ENCODE measurements around the gene STAT3.
"Not testable (repeated sequence)": the region's sequence is repeated elsewhere in the genome, so short reads cannot be mapped to it uniquely, and the experiment has no call there.

STAT3 gene

DNA sequence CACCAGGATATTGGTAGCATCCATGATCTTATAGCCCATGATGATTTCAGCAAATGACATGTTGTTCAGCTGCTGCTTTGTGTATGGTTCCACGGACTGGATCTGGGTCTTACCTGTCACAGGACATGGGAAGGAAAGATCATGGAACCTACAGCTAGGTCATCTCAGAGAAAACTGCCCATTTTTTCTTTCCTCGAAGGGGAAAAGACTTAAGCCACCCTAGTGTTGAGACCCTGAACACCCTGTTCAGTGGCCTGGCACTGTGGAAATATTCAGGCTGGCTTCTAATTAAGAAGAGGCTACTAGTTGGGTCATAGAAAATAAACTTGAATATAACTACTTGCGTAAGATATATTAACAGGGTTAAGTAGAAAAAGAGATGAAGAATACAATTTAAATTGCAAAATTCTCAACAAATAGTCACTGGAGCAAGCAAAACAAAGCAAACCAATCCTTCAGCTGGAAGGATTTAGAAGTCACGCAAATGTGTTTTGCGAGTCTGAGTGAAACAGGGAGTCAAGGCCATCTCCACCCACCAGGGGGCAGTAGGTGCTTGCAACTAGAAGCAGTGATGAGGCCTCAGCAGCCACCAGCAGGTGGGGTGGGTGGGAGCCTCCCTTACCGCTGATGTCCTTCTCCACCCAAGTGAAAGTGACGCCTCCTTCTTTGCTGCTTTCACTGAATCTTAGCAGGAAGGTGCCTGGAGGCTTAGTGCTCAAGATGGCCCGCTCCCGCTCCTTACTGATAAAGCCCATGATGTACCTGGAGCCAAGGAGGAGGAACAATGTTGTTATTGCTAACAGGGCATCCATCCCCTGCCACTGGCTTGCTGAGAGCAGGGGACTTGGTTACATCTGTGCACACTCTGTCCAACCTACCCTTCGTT, 65.6 kb downstream of the STAT3 start:
- peak; percentile 97 for TF ChIP-seq CTCF (conservative IDR thresholded peaks at IDR 0.05; ENCODE audit: low read depth)
- CTCF ChIA-PET = interaction anchor here (0.6 to 1.9 kb wide), 15 partner anchors 11 to 232 kb away, joined by 3 to 10 read pairs (median 3); no protein-coding TSS in a partner anchor
- POLR2A ChIA-PET (ENCODE audit: low non-redundant PET) = no interaction called here
- peak; percentile 92 for DNase-seq (ENCODE audit: low spot score)
- H3K27ac ChIP-seq = peak overlapping the region; percentile 55

DNA sequence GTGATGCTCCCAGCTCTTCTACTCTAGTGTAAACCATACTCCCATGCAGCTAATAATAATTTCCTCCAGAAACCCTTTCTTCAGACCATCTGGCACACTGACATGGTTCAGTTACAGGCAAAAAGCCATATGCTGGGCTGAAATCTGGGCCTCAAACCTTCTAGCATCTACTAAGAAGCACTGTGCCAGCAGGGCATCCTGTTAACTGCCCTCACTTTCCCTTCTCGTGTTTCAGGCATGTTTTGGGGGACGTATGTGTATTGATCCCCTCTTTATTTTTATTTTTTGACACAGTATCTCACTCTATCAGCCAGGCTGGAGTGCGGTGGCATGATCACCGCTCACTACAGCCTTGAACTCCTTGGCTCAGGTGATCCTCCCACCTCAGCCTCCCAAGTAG, 66.7 kb downstream of the STAT3 start:
- no peak overlapping the region for H3K27ac ChIP-seq
- no peak for DNase-seq (ENCODE audit: low spot score)
- no peak for TF ChIP-seq CTCF (conservative IDR thresholded peaks at IDR 0.05; ENCODE audit: low read depth)
- POLR2A ChIA-PET (ENCODE audit: low non-redundant PET) = no interaction called here
- CTCF ChIA-PET = interaction anchor here (0.6 to 1.8 kb wide), 5 partner anchors 10 to 207 kb away, joined by 3 to 10 read pairs (median 5); no protein-coding TSS in a partner anchor

- POLR2A ChIA-PET (ENCODE audit: low non-redundant PET); DNase-seq (ENCODE audit: low spot score); H3K27ac ChIP-seq: not testable (repeated sequence)
- CTCF ChIA-PET = interaction anchor here (0.8 kb wide), 1 partner anchor 210 kb away, joined by 3 read pairs; no protein-coding TSS in a partner anchor
Measured at GRCh38 chr17:42317967-42318366, 70.3 kb downstream of the STAT3 start.

DNA sequence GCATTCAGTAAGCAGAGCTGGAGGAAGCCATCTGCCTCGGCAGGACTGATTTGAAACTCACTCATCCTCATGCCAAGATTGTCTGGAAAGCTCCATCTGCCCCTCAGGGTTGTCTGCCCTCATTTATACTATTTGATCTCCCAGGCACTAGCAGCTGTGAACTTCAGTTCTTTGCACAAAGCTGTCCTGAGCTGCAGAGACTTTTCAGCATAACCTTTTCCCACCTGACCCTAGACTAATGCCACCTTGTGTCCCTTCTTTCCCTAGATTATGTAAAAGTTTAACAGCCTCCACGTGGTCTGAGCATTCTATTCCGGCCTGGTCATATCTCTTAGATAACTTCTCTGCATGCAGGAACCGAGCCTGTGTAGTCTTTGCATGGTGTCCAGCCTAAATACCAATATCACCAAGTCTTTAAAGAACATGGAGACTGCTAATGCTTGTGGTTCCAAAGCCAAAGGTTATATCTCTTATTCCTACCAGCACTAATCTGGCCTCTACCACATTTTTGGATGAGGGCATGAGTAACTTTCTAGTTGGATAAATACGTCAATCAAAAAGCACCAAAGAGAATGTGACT, 70.9 kb downstream of the STAT3 start:
- no peak for TF ChIP-seq CTCF (conservative IDR thresholded peaks at IDR 0.05; ENCODE audit: low read depth)
- no peak for DNase-seq (ENCODE audit: low spot score)
- H3K27ac ChIP-seq = no peak overlapping the region
- POLR2A ChIA-PET (ENCODE audit: low non-redundant PET) = no interaction called here
- CTCF ChIA-PET = interaction anchor here (0.8 kb wide), 1 partner anchor 210 kb away, joined by 3 read pairs; no protein-coding TSS in a partner anchor

DNA sequence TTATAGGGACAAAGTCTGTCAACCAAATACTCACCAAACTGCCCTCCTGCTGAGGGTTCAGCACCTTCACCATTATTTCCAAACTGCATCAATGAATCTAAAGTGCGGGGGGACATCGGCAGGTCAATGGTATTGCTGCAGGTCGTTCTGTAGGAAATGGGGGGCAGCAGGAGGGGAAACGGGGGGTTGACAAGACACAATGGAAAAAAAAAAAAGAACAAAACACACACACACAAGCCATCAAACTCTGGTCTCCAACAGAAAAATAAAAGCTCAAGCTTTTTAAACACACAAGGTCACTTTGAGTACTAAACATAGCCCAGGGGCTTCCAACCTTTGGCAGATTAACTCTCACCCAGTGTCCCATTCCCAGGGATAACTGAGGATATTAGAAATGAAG, 71.5 kb downstream of the STAT3 start:
- no peak for DNase-seq (ENCODE audit: low spot score)
- POLR2A ChIA-PET (ENCODE audit: low non-redundant PET) = no interaction called here
- CTCF ChIA-PET = interaction anchor here (0.6 to 0.7 kb wide), 2 partner anchors 11 to 12 kb away, joined by 3 read pairs; no protein-coding TSS in a partner anchor
- no peak for TF ChIP-seq CTCF (conservative IDR thresholded peaks at IDR 0.05; ENCODE audit: low read depth)
- H3K27ac ChIP-seq = no peak overlapping the region

GRCh38 chr17:42315402-42316156, 72.7 kb downstream of the STAT3 start:
- no peak overlapping the region for H3K27ac ChIP-seq
- DNase-seq (ENCODE audit: low spot score) = no peak
- no peak for TF ChIP-seq CTCF (conservative IDR thresholded peaks at IDR 0.05; ENCODE audit: low read depth)
- POLR2A ChIA-PET (ENCODE audit: low non-redundant PET) = no interaction called here
- CTCF ChIA-PET = no interaction called here

Measured in RWPE1 (cell line).